Spleen (tissue), 11 donors: Measurements from ENCODE around the gene CALHM3. TPM values are rescaled to one million over a fixed set of nuclear protein-coding genes. Genes with fewer than 3 reads are reported as not detected.

Source experiments
- DNase-seq: peaks from one replicate; pipeline ENCODE4 v3.0.0-alpha.2; 2020
- H3K27ac ChIP-seq, 8 donors: fragments of 200-600 bp; sonication (generic) in 7 of 8; 1 replicate in 4 of 8; 2 replicates in 4 of 8; pipeline versions ENCODE4 v1.5.0 to v1.8.0; 2016 to 2021; ENCODE audit warnings: inconsistent platforms in 4 of 8, mild to moderate bottlenecking in 4 of 8, moderate library complexity in 1 of 8
- H3K27me3 ChIP-seq, 7 donors: fragments of 200-600 bp; sonication (generic) in 6 of 7; replicated peaks in 1 of 7; 1 replicate in 4 of 7; 2 replicates in 3 of 7; pipeline versions ENCODE4 v1.5.0 to v1.8.0; 2016 to 2021; ENCODE audit warnings: inconsistent platforms in 3 of 7, mild to moderate bottlenecking in 1 of 7
- H3K36me3 ChIP-seq, 6 donors: fragments of 200-600 bp; sonication (generic) in 5 of 6; 1 replicate in 4 of 6; 2 replicates in 2 of 6; pipeline versions ENCODE4 v1.5.0 to v1.8.0; 2016 to 2021; ENCODE audit warnings: inconsistent platforms in 2 of 6
- H3K4me1 ChIP-seq, 6 donors: fragments of 200-600 bp; sonication (generic) in 5 of 6; 1 replicate in 3 of 6; 2 replicates in 3 of 6; pipeline versions ENCODE4 v1.5.0 to v1.8.0; 2016 to 2021; ENCODE audit warnings: inconsistent platforms in 3 of 6
- H3K4me3 ChIP-seq, 8 donors: fragments of 200-600 bp; sonication (generic) in 7 of 8; 1 replicate in 4 of 8; 2 replicates in 4 of 8; pipeline versions ENCODE4 v1.5.0 to v1.8.0; 2016 to 2021; ENCODE audit warnings: inconsistent platforms in 4 of 8, mild to moderate bottlenecking in 4 of 8, moderate library complexity in 2 of 8
- H3K9me3 ChIP-seq, 8 donors: fragments of 200-600 bp; sonication (generic) in 7 of 8; 1 replicate in 4 of 8; 2 replicates in 4 of 8; pipeline versions ENCODE4 v1.5.0 to v1.8.0; 2016 to 2021; ENCODE audit warnings: inconsistent platforms in 4 of 8
- POLR2A ChIP-seq, 3 donors: fragments of 450-650 bp; IDR thresholded peaks; one replicate each; pipeline ENCODE4 v1.5.1; 2017; ENCODE audit warnings: antibody characterized with exemption in 3 of 3, mild to moderate bottlenecking in 1 of 3
- POLR2AphosphoS5 ChIP-seq, 3 donors: sonication (generic); formaldehyde crosslinking; IDR thresholded peaks; one replicate each; pipeline ENCODE4 v1.5.1; 2017; ENCODE audit warnings: antibody characterized with exemption in 3 of 3
- WGBS, 5 donors: extraction: QIAGEN DNeasy Blood & Tissue Kit in 3 of 5; methylation state at CpG; one replicate each; pipeline versions ENCODE4 v1.1.5 to v1.1.7; 2013 to 2018; 5-methylcytosine and 5-hydroxymethylcytosine counted together
- intact Hi-C: fragments of 100-400 bp; cut with DNase I; formaldehyde crosslinking; loops from one replicate; pipeline ENCODE4 v1.15.0; 2023; ENCODE audit warnings: low total_unique reads
- polyA plus RNA-seq, 3 donors: library from polyadenylated mRNA; stranded (reverse); fragments of 200-250 nt; gene quantifications; one replicate each; pipeline ENCODE4 v1.2.1, GENCODE V29; 2013
- total RNA-seq, 7 donors: library from RNA; depleted of rRNA in 3 of 7; stranded (reverse); fragments of >200 nt in 3 of 7; fragmentation: NEBNext Ultra II Directional in 4 of 7; extraction: Animal tissue kit (Norgen Biotek cat#: 25700) in 4 of 7; gene quantifications; one replicate each; pipeline versions ENCODE4 v1.1.0 to v1.2.1, GENCODE V29; 2016 to 2021
- TF ChIP-seq, protein P1 (sequence below), 11 experiments: fragments of 200-600 bp in 7 of 11; fragments of 450-650 bp in 4 of 11; sonication (generic) in 4 of 11; IDR thresholded peaks in 8 of 11; conservative IDR thresholded peaks in 3 of 11; 1 replicate in 7 of 11; 2 replicates in 4 of 11; pipeline versions ENCODE4 v1.4.0 to v1.8.0; 2016 to 2021; ENCODE audit warnings: antibody characterized with exemption in 11 of 11, inconsistent platforms in 4 of 11, mild to moderate bottlenecking in 1 of 11
- donor health status: healthy with polysubstance abuse.
- donor health status: DM: no; HTN: no; CAD: no; lungs with moderate emphysema.
- donor health status: DM: no; HTN: no; CAD: no.
- donor health status: Bipolar disorder and iron deficiency.
- donor health status: healthy.
- donor health status: DM: no; HTN: no; CAD: no.
- donor health status: DM: yes; HTN: yes; CAD: no.

The CALHM3 gene
- total and polyA plus RNA-seq, 10 donors = 0.03 TPM; not detected in 9

GRCh38 chr10:103445767-103446567 is 33.1 kb downstream of the CALHM3 start:
- Histone ChIP-seq H3K4me3 (no peak overlapping the region), H3K4me1 (peaks cover 47 to 80% (median 71%) of the 10 kb centered on the region in 6 donors), H3K36me3 (peaks cover 2 to 97% (median 73%) of the 10 kb centered on the region in 6 donors), H3K9me3 (no peaks in the 10 kb centered on the region), H3K27me3 (no peaks in the 10 kb centered on the region), H3K27ac (peak overlapping the region; percentile 35 to 92 (median 81))
- intact Hi-C loops = no loop called here
- WGBS, 5 donors = 54 to 70% (median 67%) methylated on average over 12 of the region's 12 CpGs
- no peak for DNase-seq
- TF ChIP-seq POLR2AphosphoS5 (IDR thresholded peaks at IDR 0.05) (peak in 2 of 3 donors; percentile 41 to 61), POLR2A (IDR thresholded peaks at IDR 0.05) (no peak)

- DNase-seq = no peak
- H3K4me1 ChIP-seq = peaks cover 41 to 74% (median 65%) of the 10 kb centered on the region in 6 donors
- H3K36me3 ChIP-seq = peaks cover 2 to 100% (median 79%) of the 10 kb centered on the region in 6 donors
- no peaks in the 10 kb centered on the region for H3K9me3 ChIP-seq
- intact Hi-C loops = no loop called here
- no peak overlapping the region for H3K4me3 ChIP-seq
- TF ChIP-seq, protein P1, sequence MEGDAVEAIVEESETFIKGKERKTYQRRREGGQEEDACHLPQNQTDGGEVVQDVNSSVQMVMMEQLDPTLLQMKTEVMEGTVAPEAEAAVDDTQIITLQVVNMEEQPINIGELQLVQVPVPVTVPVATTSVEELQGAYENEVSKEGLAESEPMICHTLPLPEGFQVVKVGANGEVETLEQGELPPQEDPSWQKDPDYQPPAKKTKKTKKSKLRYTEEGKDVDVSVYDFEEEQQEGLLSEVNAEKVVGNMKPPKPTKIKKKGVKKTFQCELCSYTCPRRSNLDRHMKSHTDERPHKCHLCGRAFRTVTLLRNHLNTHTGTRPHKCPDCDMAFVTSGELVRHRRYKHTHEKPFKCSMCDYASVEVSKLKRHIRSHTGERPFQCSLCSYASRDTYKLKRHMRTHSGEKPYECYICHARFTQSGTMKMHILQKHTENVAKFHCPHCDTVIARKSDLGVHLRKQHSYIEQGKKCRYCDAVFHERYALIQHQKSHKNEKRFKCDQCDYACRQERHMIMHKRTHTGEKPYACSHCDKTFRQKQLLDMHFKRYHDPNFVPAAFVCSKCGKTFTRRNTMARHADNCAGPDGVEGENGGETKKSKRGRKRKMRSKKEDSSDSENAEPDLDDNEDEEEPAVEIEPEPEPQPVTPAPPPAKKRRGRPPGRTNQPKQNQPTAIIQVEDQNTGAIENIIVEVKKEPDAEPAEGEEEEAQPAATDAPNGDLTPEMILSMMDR (IDR thresholded peaks at IDR 0.05 in 8 of 11, conservative IDR thresholded peaks at IDR 0.05 in 3 of 11) = no peak
- TF ChIP-seq POLR2A (IDR thresholded peaks at IDR 0.05) = no peak
- peak; percentile 5 to 57 (median 54) for TF ChIP-seq POLR2AphosphoS5 (IDR thresholded peaks at IDR 0.05)
- H3K27me3 ChIP-seq = no peaks in the 10 kb centered on the region
- 73 to 88% (median 80%) methylated on average over 9 of the region's 9 CpGs for WGBS, 5 donors
- H3K27ac ChIP-seq = peak overlapping the region; percentile 35 to 92 (median 81)
Observed at GRCh38 chr10:103445366-103445765, 33.7 kb downstream of the CALHM3 start.

GRCh38 chr10:103444478-103444877 is 34.6 kb downstream of the CALHM3 start:
- no peak for DNase-seq
- 62 to 91% (median 79%) methylated on average over 10 of the region's 10 CpGs for WGBS, 5 donors
- intact Hi-C loops = no loop called here
- peaks cover 33 to 66% (median 56%) of the 10 kb centered on the region in 6 donors for H3K4me1 ChIP-seq
- H3K36me3 ChIP-seq = peaks cover 2 to 100% (median 85%) of the 10 kb centered on the region in 6 donors
- no peaks in the 10 kb centered on the region for H3K27me3 ChIP-seq
- no peaks in the 10 kb centered on the region for H3K9me3 ChIP-seq
- H3K4me3 ChIP-seq = no peak overlapping the region
- H3K27ac ChIP-seq = peak overlapping the region in 6 of 8 donors; percentile 62 to 92 (median 88)
- TF ChIP-seq POLR2AphosphoS5 (IDR thresholded peaks at IDR 0.05) (peak; percentile 32 to 60 (median 49)), POLR2A (IDR thresholded peaks at IDR 0.05) (no peak)
- TF ChIP-seq, protein P1 (IDR thresholded peaks at IDR 0.05 in 8 of 11, conservative IDR thresholded peaks at IDR 0.05 in 3 of 11) = no peak

- Histone ChIP-seq H3K27me3 (no peaks in the 10 kb centered on the region), H3K4me1 (peaks cover 24 to 57% (median 48%) of the 10 kb centered on the region in 6 donors), H3K36me3 (peaks cover 2 to 100% (median 91%) of the 10 kb centered on the region in 6 donors), H3K4me3 (no peak overlapping the region), H3K9me3 (no peaks in the 10 kb centered on the region), H3K27ac (peak overlapping the region in 4 of 8 donors; percentile 16 to 92 (median 92))
- no peak for DNase-seq
- WGBS, 5 donors = 79 to 85% (median 82%) methylated on average over 23 of the region's 23 CpGs
- TF ChIP-seq, protein P1 (IDR thresholded peaks at IDR 0.05 in 8 of 11, conservative IDR thresholded peaks at IDR 0.05 in 3 of 11) = no peak
- peak; percentile 33 to 61 (median 46) for TF ChIP-seq POLR2AphosphoS5 (IDR thresholded peaks at IDR 0.05)
- intact Hi-C loops = no loop called here
Observed at GRCh38 chr10:103443475-103444185, 35.4 kb downstream of the CALHM3 start.
